ENCODE data around the gene FOXK1. TPM values are rescaled to one million over a fixed set of nuclear protein-coding genes. Genes with fewer than 3 reads are reported as not detected.

Gene FOXK1
- total RNA-seq, 2 experiments from 2014 or later = 38.5 to 39.6 TPM

- TF ChIP-seq CTCF (IDR thresholded peaks at IDR 0.05) = no peak
- ATAC-seq (peak; percentile 17), DNase-seq (peak; percentile 60)
- Mint-ChIP-seq H3K9me3 (no peaks in the 10 kb centered on the region), H3K36me3 (ENCODE audit: low read depth) (peaks cover 14% of the 10 kb centered on the region), H3K4me3 (peak overlapping the region; percentile 99), H3K4me1 (ENCODE audit: low read depth) (peaks cover 36% of the 10 kb centered on the region), H3K27me3 (no peaks in the 10 kb centered on the region), H3K27ac (peak overlapping the region; percentile 98)
- CTCF ChIA-PET = interaction anchor here (0.7 to 2.8 kb wide), 9 partner anchors 17 to 198 kb away, joined by 3 to 11 read pairs (median 3); partner anchors contain the start of gene RADIL
- POLR2A ChIA-PET = interaction anchor here (1.0 to 2.8 kb wide), 16 partner anchors 8 to 143 kb away, joined by 3 to 18 read pairs (median 5); partner anchors contain the start of gene RADIL
- intact Hi-C loops (cut with micrococcal nuclease) = no loop called here
These were observed 93.9 kb downstream of the FOXK1 start for GRCh38 chr7:4775848-4776623.

- H3K27ac Mint-ChIP-seq = no peak overlapping the region
- no peak for ATAC-seq
- no peaks in the 10 kb centered on the region for H3K27me3 Mint-ChIP-seq
- TF ChIP-seq CTCF (IDR thresholded peaks at IDR 0.05) = no peak
- ChIA-PET POLR2A (no interaction called here), CTCF (interaction anchor here (1.3 kb wide), 1 partner anchor 12 kb away, joined by 4 read pairs; no protein-coding TSS in a partner anchor)
- no peak for DNase-seq
- no peak overlapping the region for H3K4me3 Mint-ChIP-seq
- no peaks in the 10 kb centered on the region for H3K9me3 Mint-ChIP-seq
- H3K36me3 Mint-ChIP-seq (ENCODE audit: low read depth) = peaks cover 20% of the 10 kb centered on the region
- intact Hi-C loops (cut with micrococcal nuclease) = no loop called here
- peaks cover 37% of the 10 kb centered on the region for H3K4me1 Mint-ChIP-seq (ENCODE audit: low read depth)
These were observed 97.0 kb downstream of the FOXK1 start for GRCh38 chr7:4779118-4779517.

DNA sequence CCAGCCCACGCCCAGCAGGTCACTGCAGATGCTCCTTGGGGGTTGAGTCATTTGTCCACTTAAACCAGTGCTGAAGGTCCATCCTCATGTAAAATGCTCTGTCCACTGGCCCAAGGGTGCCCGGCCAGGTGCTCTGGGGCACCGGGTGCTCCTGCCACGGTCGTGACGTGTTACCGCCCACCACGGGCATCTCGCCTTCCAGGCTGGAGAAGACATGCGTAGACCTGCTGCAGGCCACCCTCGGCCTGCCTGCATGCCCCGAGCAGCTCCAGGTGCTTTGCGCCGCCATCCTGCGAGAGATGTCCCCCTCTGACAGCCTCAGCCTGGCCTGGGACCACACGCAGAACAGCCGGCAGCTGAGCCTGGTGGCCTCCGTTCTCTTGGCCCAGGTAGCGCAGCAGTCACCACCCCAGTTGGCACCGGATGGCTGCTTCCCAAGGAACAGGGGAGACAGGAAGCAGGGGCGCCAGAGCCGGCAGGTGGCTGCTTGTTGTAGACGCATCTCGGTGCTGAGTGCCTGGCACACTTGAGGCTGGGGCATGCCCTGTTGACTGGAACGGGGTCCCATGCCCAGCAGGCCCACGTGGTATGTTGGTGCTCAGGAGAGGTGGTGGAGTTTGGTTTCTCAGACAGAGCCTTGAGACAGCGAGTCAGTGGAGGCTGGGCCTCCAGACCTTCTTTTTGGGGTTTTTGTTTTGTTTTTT is 99.4 kb downstream of the FOXK1 start:
- H3K36me3 Mint-ChIP-seq (ENCODE audit: low read depth) = peaks cover 14% of the 10 kb centered on the region
- H3K4me3 Mint-ChIP-seq = no peak overlapping the region
- H3K27me3 Mint-ChIP-seq = no peaks in the 10 kb centered on the region
- H3K27ac Mint-ChIP-seq = no peak overlapping the region
- no peak for TF ChIP-seq CTCF (IDR thresholded peaks at IDR 0.05)
- ChIA-PET CTCF (no interaction called here), POLR2A (no interaction called here)
- intact Hi-C loops (cut with micrococcal nuclease) = no loop called here
- H3K4me1 Mint-ChIP-seq (ENCODE audit: low read depth) = peaks cover 19% of the 10 kb centered on the region
- no peaks in the 10 kb centered on the region for H3K9me3 Mint-ChIP-seq
- no peak for DNase-seq
- no peak for ATAC-seq

DNA sequence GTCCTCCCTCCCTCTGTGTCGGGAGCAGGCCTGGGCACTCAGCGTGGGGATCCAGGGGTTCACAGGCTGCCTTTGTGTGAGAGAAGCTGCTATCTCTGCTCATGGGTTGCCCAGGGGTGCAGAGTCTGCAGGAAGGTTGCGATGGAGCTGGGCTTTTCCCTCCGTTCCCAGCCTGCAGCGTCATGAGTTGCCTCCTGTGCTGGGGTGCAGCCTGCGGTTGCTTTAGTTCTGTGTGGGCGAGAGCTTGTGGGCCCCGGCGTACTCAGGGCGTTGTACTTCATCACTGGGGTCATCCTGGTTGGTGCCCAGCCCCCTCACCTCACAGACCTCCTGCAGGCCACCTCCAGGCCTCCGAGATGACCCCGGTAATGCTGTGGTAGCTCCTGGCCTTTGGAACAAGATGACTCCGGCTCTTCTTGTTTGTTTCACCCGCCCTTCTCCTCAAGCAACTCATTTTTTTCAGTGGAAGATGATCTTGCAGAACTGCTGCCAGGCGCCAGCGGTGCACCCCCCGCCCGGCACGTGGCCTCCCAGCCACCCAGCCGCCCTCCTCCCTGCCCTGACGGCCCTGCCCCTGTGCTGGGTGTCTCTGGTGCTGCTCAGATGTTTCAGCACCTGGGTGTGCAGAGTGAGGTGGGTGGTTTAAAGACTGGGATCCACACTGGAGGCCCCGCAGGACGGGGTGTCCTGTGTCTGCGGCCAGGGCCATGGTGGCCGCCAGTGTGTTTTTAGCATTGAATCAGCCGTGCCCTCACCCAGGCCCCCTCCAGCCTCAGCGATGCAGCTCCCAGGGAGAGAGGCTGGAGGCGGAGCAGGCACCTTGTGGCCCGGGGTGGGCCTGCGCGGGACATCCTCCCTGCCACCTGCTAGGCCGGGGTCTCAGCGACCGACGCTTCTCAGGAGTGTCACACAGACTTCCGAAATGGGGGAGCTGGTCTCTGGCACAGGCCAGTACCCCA is 100.5 kb downstream of the FOXK1 start:
- no peak for ATAC-seq
- peaks cover 11% of the 10 kb centered on the region for H3K4me1 Mint-ChIP-seq (ENCODE audit: low read depth)
- ChIA-PET POLR2A (interaction anchor here (0.7 kb wide), 1 partner anchor 9 kb away, joined by 3 read pairs; no protein-coding TSS in a partner anchor), CTCF (no interaction called here)
- no peak overlapping the region for H3K27ac Mint-ChIP-seq
- peaks cover 9% of the 10 kb centered on the region for H3K36me3 Mint-ChIP-seq (ENCODE audit: low read depth)
- no peak for DNase-seq
- TF ChIP-seq CTCF (IDR thresholded peaks at IDR 0.05) = no peak
- H3K27me3 Mint-ChIP-seq = no peaks in the 10 kb centered on the region
- intact Hi-C loops (cut with micrococcal nuclease) = no loop called here
- H3K4me3 Mint-ChIP-seq = no peak overlapping the region
- no peaks in the 10 kb centered on the region for H3K9me3 Mint-ChIP-seq
